ENCODE data around the gene MYOD1.

Gene MYOD1

GRCh38 chr11:17714870-17715269 lies 4.5 kb upstream of the MYOD1 start:
- Histone ChIP-seq H3K9me2 (replicated peaks; ENCODE audit: insufficient read depth, low read length) (no peaks in the 10 kb centered on the region), H3K4me1 (ENCODE audit: low read length) (no peaks in the 10 kb centered on the region), H3F3A (ENCODE audit: insufficient read depth, low read length) (no peaks in the 10 kb centered on the region), H2AFZ (ENCODE audit: low read length) (no peak overlapping the region), H3K36me3 (replicated peaks; ENCODE audit: insufficient read depth, low read length) (no peaks in the 10 kb centered on the region), H3K27me3 (replicated peaks; ENCODE audit: insufficient read depth, low read length) (no peaks in the 10 kb centered on the region; the same call in 1 of the 2 replicates), H3K9me3 (replicated peaks; ENCODE audit: insufficient read depth, low read length) (no peaks in the 10 kb centered on the region), H3K4me3 (ENCODE audit: low read length) (no peak overlapping the region), H3K9ac (ENCODE audit: low read length) (no peak overlapping the region), H3K27ac (ENCODE audit: low read length) (no peak overlapping the region), H3K4me2 (ENCODE audit: low read depth, low read length) (no peak overlapping the region), H4K20me1 (ENCODE audit: insufficient read depth, low read length) (no peaks in the 10 kb centered on the region), H3K79me2 (ENCODE audit: low read length) (no peaks in the 10 kb centered on the region)
- TF ChIP-seq EZH2phosphoT487 (IDR thresholded peaks at IDR 0.05; ENCODE audit: low read length), result no peak
- TF ChIP-seq, protein P1, sequence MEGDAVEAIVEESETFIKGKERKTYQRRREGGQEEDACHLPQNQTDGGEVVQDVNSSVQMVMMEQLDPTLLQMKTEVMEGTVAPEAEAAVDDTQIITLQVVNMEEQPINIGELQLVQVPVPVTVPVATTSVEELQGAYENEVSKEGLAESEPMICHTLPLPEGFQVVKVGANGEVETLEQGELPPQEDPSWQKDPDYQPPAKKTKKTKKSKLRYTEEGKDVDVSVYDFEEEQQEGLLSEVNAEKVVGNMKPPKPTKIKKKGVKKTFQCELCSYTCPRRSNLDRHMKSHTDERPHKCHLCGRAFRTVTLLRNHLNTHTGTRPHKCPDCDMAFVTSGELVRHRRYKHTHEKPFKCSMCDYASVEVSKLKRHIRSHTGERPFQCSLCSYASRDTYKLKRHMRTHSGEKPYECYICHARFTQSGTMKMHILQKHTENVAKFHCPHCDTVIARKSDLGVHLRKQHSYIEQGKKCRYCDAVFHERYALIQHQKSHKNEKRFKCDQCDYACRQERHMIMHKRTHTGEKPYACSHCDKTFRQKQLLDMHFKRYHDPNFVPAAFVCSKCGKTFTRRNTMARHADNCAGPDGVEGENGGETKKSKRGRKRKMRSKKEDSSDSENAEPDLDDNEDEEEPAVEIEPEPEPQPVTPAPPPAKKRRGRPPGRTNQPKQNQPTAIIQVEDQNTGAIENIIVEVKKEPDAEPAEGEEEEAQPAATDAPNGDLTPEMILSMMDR (IDR thresholded peaks at IDR 0.05; ENCODE audit: low read length), result no peak
- TF ChIP-seq EZH2 (optimal IDR thresholded peaks at IDR 0.05; ENCODE audit: low read depth, low read length), result no peak
- no peak for DNase-seq

DNA sequence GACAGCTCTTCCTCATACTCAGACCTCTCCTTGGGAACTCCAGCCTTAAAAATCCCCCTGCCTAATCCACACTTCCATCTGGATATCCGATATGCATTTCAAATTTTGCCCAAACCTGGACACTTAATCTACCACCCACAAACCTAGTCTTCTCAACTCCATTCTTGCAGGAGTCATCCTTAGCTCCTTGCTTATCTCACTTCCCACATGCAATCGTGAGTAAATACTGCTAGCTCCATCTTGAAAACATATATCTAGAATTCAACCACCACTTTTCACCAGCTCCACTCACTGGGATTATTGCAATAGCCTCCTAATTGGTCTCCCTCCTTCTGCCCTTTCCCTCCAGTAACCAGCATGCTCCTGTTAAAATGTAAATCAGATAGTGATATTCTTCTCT lies 2.6 kb upstream of the MYOD1 start:
- no peaks in the 10 kb centered on the region; the same call in 1 of the 2 replicates for H3K27me3 ChIP-seq (replicated peaks; ENCODE audit: insufficient read depth, low read length)
- no peaks in the 10 kb centered on the region for H3K9me3 ChIP-seq (replicated peaks; ENCODE audit: insufficient read depth, low read length)
- H3F3A ChIP-seq (ENCODE audit: insufficient read depth, low read length), result no peaks in the 10 kb centered on the region
- no peaks in the 10 kb centered on the region for H3K79me2 ChIP-seq (ENCODE audit: low read length)
- no peak for DNase-seq
- H3K9me2 ChIP-seq (replicated peaks; ENCODE audit: insufficient read depth, low read length), result no peaks in the 10 kb centered on the region
- no peaks in the 10 kb centered on the region for H3K36me3 ChIP-seq (replicated peaks; ENCODE audit: insufficient read depth, low read length)
- no peaks in the 10 kb centered on the region for H3K4me1 ChIP-seq (ENCODE audit: low read length)
- no peak overlapping the region for H3K9ac ChIP-seq (ENCODE audit: low read length)
- H3K27ac ChIP-seq (ENCODE audit: low read length), result no peak overlapping the region
- no peak overlapping the region for H3K4me3 ChIP-seq (ENCODE audit: low read length)
- H2AFZ ChIP-seq (ENCODE audit: low read length), result no peak overlapping the region
- no peaks in the 10 kb centered on the region for H4K20me1 ChIP-seq (ENCODE audit: insufficient read depth, low read length)
- no peak for TF ChIP-seq EZH2phosphoT487 (IDR thresholded peaks at IDR 0.05; ENCODE audit: low read length)
- TF ChIP-seq, protein P1 (IDR thresholded peaks at IDR 0.05; ENCODE audit: low read length), result no peak
- TF ChIP-seq EZH2 (optimal IDR thresholded peaks at IDR 0.05; ENCODE audit: low read depth, low read length), result no peak
- no peak overlapping the region for H3K4me2 ChIP-seq (ENCODE audit: low read depth, low read length)

GRCh38 chr11:17718015-17718414 lies 1.4 kb upstream of the MYOD1 start:
- Histone ChIP-seq H4K20me1 (ENCODE audit: insufficient read depth, low read length) (no peaks in the 10 kb centered on the region), H3K9me2 (replicated peaks; ENCODE audit: insufficient read depth, low read length) (no peaks in the 10 kb centered on the region), H3K36me3 (replicated peaks; ENCODE audit: insufficient read depth, low read length) (no peaks in the 10 kb centered on the region), H3K79me2 (ENCODE audit: low read length) (no peaks in the 10 kb centered on the region), H3K4me2 (ENCODE audit: low read depth, low read length) (no peak overlapping the region), H3K27ac (ENCODE audit: low read length) (no peak overlapping the region), H3K4me3 (ENCODE audit: low read length) (no peak overlapping the region), H3K9me3 (replicated peaks; ENCODE audit: insufficient read depth, low read length) (no peaks in the 10 kb centered on the region), H3K9ac (ENCODE audit: low read length) (no peak overlapping the region), H3F3A (ENCODE audit: insufficient read depth, low read length) (no peaks in the 10 kb centered on the region), H3K4me1 (ENCODE audit: low read length) (no peaks in the 10 kb centered on the region), H2AFZ (ENCODE audit: low read length) (no peak overlapping the region), H3K27me3 (replicated peaks; ENCODE audit: insufficient read depth, low read length) (no peaks in the 10 kb centered on the region; the same call in 1 of the 2 replicates)
- TF ChIP-seq, protein P1 (IDR thresholded peaks at IDR 0.05; ENCODE audit: low read length), result no peak
- TF ChIP-seq EZH2 (optimal IDR thresholded peaks at IDR 0.05; ENCODE audit: low read depth, low read length) (no peak), EZH2phosphoT487 (IDR thresholded peaks at IDR 0.05; ENCODE audit: low read length) (no peak)
- no peak for DNase-seq
